IMR-90 (cell line): ENCODE measurements around the gene SDHB. TPM values are rescaled to one million over a fixed set of nuclear protein-coding genes. Genes with fewer than 3 reads are reported as not detected.

Experiments
- ATAC-seq: fragments of 200-7000 bp; cut with Tn5 transposase; 2 replicates; pipeline ENCODE4 v1.9.1; 2020; ENCODE audit warnings: low read depth, mild to moderate bottlenecking, moderate library complexity
- BruUV-seq: library from RNA; stranded (reverse); fragments of 400-500 nt; replicated peaks from 2 replicates; lab custom pipeline; 2021; lab: Mats Ljungman, UMichigan
- CTCF ChIA-PET: fragments of 300-600 bp; formaldehyde crosslinking; extraction: SDS; loops from one replicate; lab custom pipeline; 2021; ENCODE audit warnings: antibody characterized with exemption; lab: Yijun Ruan, JAX
- POLR2A ChIA-PET: fragments of 300-600 bp; sonication (Branson Sonifier 250); formaldehyde crosslinking; loops from one replicate; lab custom pipeline; 2022; ENCODE audit warnings: antibody characterized with exemption; ENCODE audit not compliant: unreplicated experiment; lab: Charles Lee
- DNase-seq: peaks from one replicate; pipeline ENCODE4 v3.0.0; 2013
- H2AFZ ChIP-seq: replicated peaks from 2 replicates; pipeline ENCODE3; 2013; ENCODE audit warnings: low read length, mild to moderate bottlenecking; ENCODE audit not compliant: poor library complexity
- H2AK5ac ChIP-seq: 2 replicates; pipeline ENCODE4 v1.6.1; 2013; ENCODE audit warnings: low read depth, low read length, inconsistent platforms
- H2AK9ac ChIP-seq: replicated peaks from 2 replicates; pipeline ENCODE3; 2013; ENCODE audit warnings: mild to moderate bottlenecking, low read depth, low read length, moderate library complexity; ENCODE audit not compliant: poor library complexity
- H2BK120ac ChIP-seq: 2 replicates; pipeline ENCODE4 v1.6.1; 2013; ENCODE audit warnings: low read depth, low read length, inconsistent platforms
- H2BK15ac ChIP-seq: 3 replicates; pipeline ENCODE4 v1.6.1; 2013; ENCODE audit warnings: low read depth, low read length, inconsistent platforms
- H2BK20ac ChIP-seq: 2 replicates; pipeline ENCODE4 v1.6.1; 2013; ENCODE audit warnings: low read depth, mild to moderate bottlenecking, inconsistent platforms, low read length, moderate library complexity
- H2BK5ac ChIP-seq: 2 replicates; pipeline ENCODE4 v1.6.1; 2013; ENCODE audit warnings: mild to moderate bottlenecking, low read depth, low read length, inconsistent platforms; ENCODE audit not compliant: poor library complexity, severe bottlenecking
- H3K14ac ChIP-seq: replicated peaks from 2 replicates; pipeline ENCODE4 v1.6.1; 2013; ENCODE audit warnings: low read depth, low read length, inconsistent platforms
- H3K18ac ChIP-seq: 2 replicates; pipeline ENCODE4 v1.6.1; 2013; ENCODE audit warnings: low read depth, low read length, control low read depth
- H3K23ac ChIP-seq: 2 replicates; pipeline ENCODE4 v1.6.1; 2013; ENCODE audit warnings: low read depth, low read length, inconsistent platforms
- H3K27ac ChIP-seq: 2 replicates; pipeline ENCODE4 v1.5.1; 2013; ENCODE audit warnings: mild to moderate bottlenecking, control low read depth, low read length; ENCODE audit not compliant: insufficient read depth
- H3K27me3 ChIP-seq: 2 replicates; pipeline ENCODE4 v1.6.1; 2013; ENCODE audit warnings: low read length; ENCODE audit not compliant: control insufficient read depth, insufficient read depth
- H3K36me3 ChIP-seq: 2 replicates; pipeline ENCODE4 v1.6.1; 2013; ENCODE audit warnings: low read length, mixed read lengths; ENCODE audit not compliant: control insufficient read depth, insufficient read depth
- H3K4ac ChIP-seq: 2 replicates; pipeline ENCODE4 v1.6.1; 2013; ENCODE audit warnings: low read depth, low read length, inconsistent platforms
- H3K4me1 ChIP-seq: 2 replicates; pipeline ENCODE4 v1.6.1; 2013; ENCODE audit warnings: low read length, mixed read lengths; ENCODE audit not compliant: control insufficient read depth, insufficient read depth
- H3K4me2 ChIP-seq: 2 replicates; pipeline ENCODE4 v1.6.1; 2013; ENCODE audit warnings: low read depth, mild to moderate bottlenecking, control low read depth, low read length, moderate library complexity
- H3K4me3 ChIP-seq: 2 replicates; pipeline ENCODE4 v1.5.1; 2013; ENCODE audit warnings: low read depth, mild to moderate bottlenecking, control low read depth, low read length, moderate library complexity; ENCODE audit not compliant: insufficient read depth
- H3K56ac ChIP-seq: 2 replicates; pipeline ENCODE4 v1.6.1; 2013; ENCODE audit warnings: low read length, inconsistent platforms; ENCODE audit not compliant: insufficient read depth; ENCODE audit errors: extremely low read depth
- H3K79me1 ChIP-seq, 2 experiments: 2 replicates each; pipeline ENCODE4 v1.6.1; 2013; ENCODE audit warnings: low read length in 2 of 2, inconsistent platforms in 1 of 2, low read depth in 1 of 2
- H3K9ac ChIP-seq: 2 replicates; pipeline ENCODE4 v1.6.1; 2013; ENCODE audit warnings: low read depth, low read length, control low read depth
- H3K9me1 ChIP-seq: 2 replicates; pipeline ENCODE4 v1.6.1; 2013; ENCODE audit warnings: low read length, inconsistent platforms; ENCODE audit not compliant: insufficient read depth
- H3K9me3 ChIP-seq: 2 replicates; pipeline ENCODE4 v1.6.1; 2013; ENCODE audit warnings: low read length; ENCODE audit not compliant: control insufficient read depth, insufficient read depth
- H4K20me1 ChIP-seq: 2 replicates; pipeline ENCODE4 v1.6.1; 2013; ENCODE audit warnings: low read length, inconsistent platforms; ENCODE audit not compliant: insufficient read depth
- H4K5ac ChIP-seq: 2 replicates; pipeline ENCODE4 v1.6.1; 2013; ENCODE audit warnings: mild to moderate bottlenecking, low read depth, low read length, control low read depth
- H4K8ac ChIP-seq, 2 experiments: 2 replicates each; pipeline ENCODE4 v1.6.1; 2013; ENCODE audit warnings: low read depth in 2 of 2, low read length in 2 of 2, control low read depth in 1 of 2, inconsistent platforms in 1 of 2
- H4K91ac ChIP-seq: 2 replicates; pipeline ENCODE4 v1.6.1; 2013; ENCODE audit warnings: low read depth, low read length, inconsistent platforms; ENCODE audit not compliant: insufficient read depth
- MXI1 ChIP-seq: IDR thresholded peaks from 2 replicates; pipeline ENCODE4 v1.6.1; 2012; ENCODE audit warnings: low read depth, mild to moderate bottlenecking, low read length, moderate library complexity, borderline replicate concordance
- WGBS, 2 experiments: methylation state at CpG; one replicate each; pipeline versions ENCODE4 v1.1.5 to v1.1.7; 2013; ENCODE audit warnings: missing lambda C conversion rate in 2 of 2; ENCODE audit not compliant: insufficient read length in 1 of 2; ENCODE audit errors: extremely low coverage in 2 of 2; 5-methylcytosine and 5-hydroxymethylcytosine counted together
- dilution Hi-C: fragments of 300-500 bp; cut with HindIII; formaldehyde crosslinking; loops from one replicate; pipeline ENCODE4 v1.14.3; 2018; ENCODE audit warnings: low sequenced_read_pairs; ENCODE audit not compliant: unreplicated experiment
- in situ Hi-C: fragments of 300-500 bp; cut with MboI; formaldehyde crosslinking; loops from 3 replicates; pipeline ENCODE4 v1.14.3; 2019; ENCODE audit warnings: low sequenced_read_pairs, inconsistent platforms, mixed read lengths
- intact Hi-C: fragments of 100-400 bp; cut with micrococcal nuclease; formaldehyde crosslinking; loops from 2 replicates; pipeline ENCODE4 v1.10.0; 2022
- polyA plus RNA-seq, 3 experiments: library from polyadenylated mRNA; depleted of rRNA; stranded (reverse); fragments of >200 nt; gene quantifications; 2 replicates each; pipeline ENCODE4 v1.2.3, GENCODE V29; 2012; ENCODE audit warnings: low replicate concordance in 1 of 3
- total RNA-seq: library from RNA; depleted of rRNA; stranded (reverse); fragments of >200 nt; gene quantifications from 2 replicates; pipeline ENCODE4 v1.2.3, GENCODE V29; 2012

Gene SDHB
- total and polyA plus RNA-seq, 2 of the 4 experiments (the other 2 are of a cell fraction), result 122 to 206 TPM

DNA sequence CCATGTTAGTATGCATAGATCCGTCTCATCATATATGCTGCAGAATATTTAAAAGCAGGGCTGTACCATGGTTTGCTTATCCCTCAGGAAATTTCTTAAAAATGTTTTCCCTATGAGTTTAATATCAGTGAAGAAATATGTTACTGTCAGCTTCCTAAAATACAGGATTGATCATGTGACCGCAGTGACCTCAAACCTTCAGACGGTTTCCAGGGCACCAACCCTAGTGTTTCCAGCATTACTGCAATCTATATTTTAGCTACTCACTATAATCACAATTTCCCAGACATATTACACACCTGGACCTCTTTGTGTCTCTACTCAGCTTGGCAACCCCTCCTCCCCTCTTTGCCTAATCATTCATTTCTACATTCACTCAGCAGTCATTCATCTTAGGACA lies 7.7 kb upstream of the SDHB start:
- CTCF ChIA-PET, result interaction anchor here (2.8 kb wide), 1 partner anchor 64 kb away, joined by 11 read pairs; no protein-coding TSS in a partner anchor
- in situ Hi-C loops, result loop anchor here (5.0 kb wide), 1 partner anchor 346 kb away; no protein-coding TSS in a partner anchor
- BruUV-seq, result no TSS peak

More for the DNA sequence above, 7.7 kb upstream of the SDHB start:
- Histone ChIP-seq H3K4me3 (no peak overlapping the region), H3K27ac (no peak overlapping the region), H3K14ac (no peak overlapping the region), H2BK5ac (no peak overlapping the region), H3K9ac (no peak overlapping the region), H4K8ac (no peak overlapping the region), H2AK5ac (no peak overlapping the region), H2AK9ac (no peak overlapping the region), H3K4ac (no peak overlapping the region), H3K23ac (no peak overlapping the region), H3K9me3 (peaks cover 8% of the 10 kb centered on the region), H2AFZ (no peak overlapping the region), H3K27me3 (peaks cover 1% of the 10 kb centered on the region; the same call in 1 of the 2 replicates), H3K79me1 (no peaks in the 10 kb centered on the region), H2BK120ac (no peak overlapping the region), H3K18ac (no peak overlapping the region), H4K91ac (no peak overlapping the region), H4K5ac (no peak overlapping the region), H3K4me2 (no peak overlapping the region), H3K56ac (no peak overlapping the region), H3K9me1 (no peaks in the 10 kb centered on the region), H2BK15ac (no peak overlapping the region), H3K36me3 (no peaks in the 10 kb centered on the region), H4K20me1 (no peaks in the 10 kb centered on the region), H2BK20ac (no peak overlapping the region), H3K4me1 (no peaks in the 10 kb centered on the region)
- POLR2A ChIA-PET, result no interaction called here
- dilution Hi-C loops (no loop called here), intact Hi-C loops (no loop called here)
- TF ChIP-seq MXI1, result no peak
- DNase-seq, result no peak
- ATAC-seq, result no peak
- WGBS, 2 experiments, result 33% methylated on average over 1 of the region's 3 CpGs; no CpG with 5 or more reads in 1 of the 2 experiments
